ENCODE results near the gene UQCRH. TPM values are rescaled to one million over a fixed set of nuclear protein-coding genes. Genes with fewer than 3 reads are reported as not detected.
"Not testable (repeated sequence)": the region's sequence is repeated elsewhere in the genome, so short reads cannot be mapped to it uniquely, and the experiment has no call there.

Gene UQCRH
- total RNA-seq, 2 donors from 2014 or later = 375 to 400 TPM

DNA sequence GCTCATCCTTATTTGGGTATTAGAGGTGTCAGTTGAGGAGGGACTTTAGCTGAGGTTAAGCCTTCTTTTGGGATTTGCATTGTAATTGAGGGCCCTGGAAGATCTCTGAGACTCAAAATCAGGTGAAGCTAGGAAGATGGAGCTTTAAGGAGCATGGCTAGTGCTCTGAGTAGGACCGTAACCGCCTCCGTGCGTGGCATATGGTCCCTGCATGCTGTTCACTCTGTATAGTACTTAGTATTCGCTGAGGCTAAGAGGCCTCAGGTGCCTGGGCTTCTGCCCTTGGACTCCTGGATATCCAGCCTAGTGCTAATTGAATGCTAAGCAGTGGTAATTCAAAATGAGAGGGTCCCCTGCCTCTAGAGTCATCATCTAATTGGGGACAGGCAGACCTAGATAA, 59.6 kb downstream of the UQCRH start:
- H3K36me3 ChIP-seq (ENCODE audit: control insufficient read depth, insufficient read depth, low read length) = peaks cover 46% of the 10 kb centered on the region
- 93 to 100% methylated on average over 1 to 5 of the region's 5 CpGs for WGBS, 2 experiments (ENCODE audit: insufficient coverage in 1 of 2, insufficient read length in 1 of 2)
- no peaks in the 10 kb centered on the region for H3K4me1 ChIP-seq (ENCODE audit: control insufficient read depth, insufficient read depth, low read length)
- no peak overlapping the region for H3K4me3 Mint-ChIP-seq
- no peak for DNase-seq
- TF ChIP-seq, protein P1, sequence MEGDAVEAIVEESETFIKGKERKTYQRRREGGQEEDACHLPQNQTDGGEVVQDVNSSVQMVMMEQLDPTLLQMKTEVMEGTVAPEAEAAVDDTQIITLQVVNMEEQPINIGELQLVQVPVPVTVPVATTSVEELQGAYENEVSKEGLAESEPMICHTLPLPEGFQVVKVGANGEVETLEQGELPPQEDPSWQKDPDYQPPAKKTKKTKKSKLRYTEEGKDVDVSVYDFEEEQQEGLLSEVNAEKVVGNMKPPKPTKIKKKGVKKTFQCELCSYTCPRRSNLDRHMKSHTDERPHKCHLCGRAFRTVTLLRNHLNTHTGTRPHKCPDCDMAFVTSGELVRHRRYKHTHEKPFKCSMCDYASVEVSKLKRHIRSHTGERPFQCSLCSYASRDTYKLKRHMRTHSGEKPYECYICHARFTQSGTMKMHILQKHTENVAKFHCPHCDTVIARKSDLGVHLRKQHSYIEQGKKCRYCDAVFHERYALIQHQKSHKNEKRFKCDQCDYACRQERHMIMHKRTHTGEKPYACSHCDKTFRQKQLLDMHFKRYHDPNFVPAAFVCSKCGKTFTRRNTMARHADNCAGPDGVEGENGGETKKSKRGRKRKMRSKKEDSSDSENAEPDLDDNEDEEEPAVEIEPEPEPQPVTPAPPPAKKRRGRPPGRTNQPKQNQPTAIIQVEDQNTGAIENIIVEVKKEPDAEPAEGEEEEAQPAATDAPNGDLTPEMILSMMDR (conservative IDR thresholded peaks at IDR 0.05) = no peak
- no peaks in the 10 kb centered on the region for H3K9me3 Mint-ChIP-seq
- H3K4me1 Mint-ChIP-seq = peaks cover 11% of the 10 kb centered on the region
- H3K27me3 ChIP-seq (ENCODE audit: control insufficient read depth, insufficient read depth, low read length, poor library complexity, severe bottlenecking) = no peaks in the 10 kb centered on the region
- no peak overlapping the region for H3K27ac ChIP-seq (ENCODE audit: low read depth, low read length)
- no peaks in the 10 kb centered on the region for H3K27me3 Mint-ChIP-seq (ENCODE audit: insufficient read depth)
- no peak overlapping the region for H3K27ac Mint-ChIP-seq
- peaks cover 43% of the 10 kb centered on the region for H3K36me3 Mint-ChIP-seq (ENCODE audit: low read depth)
- no peak overlapping the region for H3K9ac ChIP-seq (ENCODE audit: extremely low read depth, low read length, poor library complexity, severe bottlenecking)
- H3K4me3 ChIP-seq (ENCODE audit: low read length) = no peak overlapping the region
- H3K9me3 ChIP-seq (ENCODE audit: control insufficient read depth, low read length) = no peaks in the 10 kb centered on the region

DNA sequence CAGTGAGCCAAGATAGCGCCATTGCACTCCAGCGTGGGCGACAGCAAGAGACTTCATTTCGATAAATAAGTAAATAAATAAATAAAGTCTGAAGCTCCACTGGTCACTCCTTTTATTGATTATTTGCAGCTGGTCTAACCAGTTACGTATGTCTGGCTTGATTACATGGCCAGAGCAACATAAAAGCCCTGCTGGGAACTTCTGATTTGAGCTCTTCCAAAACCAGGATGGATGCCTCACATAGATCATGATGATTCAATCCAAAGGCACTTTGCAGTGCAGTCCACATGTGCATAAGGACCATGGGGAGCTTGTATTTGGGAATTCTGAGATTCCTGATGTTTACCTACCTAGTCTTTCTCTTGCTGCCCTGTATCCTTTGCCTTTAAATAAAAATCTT, 61.1 kb downstream of the UQCRH start:
- peaks cover 15% of the 10 kb centered on the region for H3K4me1 Mint-ChIP-seq
- H3K4me3 Mint-ChIP-seq = no peak overlapping the region
- DNase-seq = no peak
- Histone ChIP-seq H3K9me3 (ENCODE audit: control insufficient read depth, low read length) (no peaks in the 10 kb centered on the region), H3K4me3 (ENCODE audit: low read length) (no peak overlapping the region), H3K4me1 (ENCODE audit: control insufficient read depth, insufficient read depth, low read length) (no peaks in the 10 kb centered on the region), H3K27me3 (ENCODE audit: control insufficient read depth, insufficient read depth, low read length, poor library complexity, severe bottlenecking) (no peaks in the 10 kb centered on the region), H3K36me3 (ENCODE audit: control insufficient read depth, insufficient read depth, low read length) (peaks cover 46% of the 10 kb centered on the region), H3K9ac (ENCODE audit: extremely low read depth, low read length, poor library complexity, severe bottlenecking) (no peak overlapping the region), H3K27ac (ENCODE audit: low read depth, low read length) (no peak overlapping the region)
- H3K27me3 Mint-ChIP-seq (ENCODE audit: insufficient read depth) = no peaks in the 10 kb centered on the region
- H3K36me3 Mint-ChIP-seq (ENCODE audit: low read depth) = peaks cover 37% of the 10 kb centered on the region
- H3K9me3 Mint-ChIP-seq = no peaks in the 10 kb centered on the region
- WGBS, 2 experiments (ENCODE audit: insufficient coverage in 1 of 2, insufficient read length in 1 of 2) = 97 to 100% methylated on average over 5 of the region's 5 CpGs
- TF ChIP-seq, protein P1 (conservative IDR thresholded peaks at IDR 0.05) = no peak
- no peak overlapping the region for H3K27ac Mint-ChIP-seq

DNA sequence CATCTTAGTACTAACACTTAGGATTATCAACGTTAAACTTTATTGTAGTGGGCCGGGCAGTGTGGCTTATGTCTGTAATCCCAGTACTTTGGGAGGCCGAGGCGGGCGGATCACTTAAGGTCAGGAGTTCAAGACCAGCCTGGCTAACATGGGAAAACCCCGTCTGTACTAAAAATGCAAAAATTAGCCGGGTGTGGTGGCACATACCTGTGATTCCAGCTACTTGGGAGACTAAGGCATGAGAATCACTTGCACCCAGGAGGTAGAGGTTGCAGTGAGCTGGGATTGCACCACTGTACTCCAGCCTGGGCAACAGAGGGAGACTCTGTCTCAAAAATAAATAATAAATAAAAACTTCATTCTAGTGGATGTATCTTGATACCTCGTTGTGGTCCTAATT, 62.3 kb downstream of the UQCRH start:
- not testable (repeated sequence) for H3K9me3 ChIP-seq (ENCODE audit: control insufficient read depth, low read length); H3K4me3 ChIP-seq (ENCODE audit: low read length); H3K9me3 Mint-ChIP-seq; H3K4me1 ChIP-seq (ENCODE audit: control insufficient read depth, insufficient read depth, low read length); H3K27me3 ChIP-seq (ENCODE audit: control insufficient read depth, insufficient read depth, low read length, poor library complexity, severe bottlenecking); H3K4me3 Mint-ChIP-seq; H3K27ac ChIP-seq (ENCODE audit: low read depth, low read length); H3K27me3 Mint-ChIP-seq (ENCODE audit: insufficient read depth); DNase-seq; H3K9ac ChIP-seq (ENCODE audit: extremely low read depth, low read length, poor library complexity, severe bottlenecking); H3K27ac Mint-ChIP-seq
- WGBS, 2 experiments (ENCODE audit: insufficient coverage in 1 of 2, insufficient read length in 1 of 2) = 96% methylated on average over 6 to 8 of the region's 8 CpGs
- Mint-ChIP-seq H3K36me3 (ENCODE audit: low read depth) (peaks cover 34% of the 10 kb centered on the region), H3K4me1 (peaks cover 18% of the 10 kb centered on the region)
- H3K36me3 ChIP-seq (ENCODE audit: control insufficient read depth, insufficient read depth, low read length) = peaks cover 40% of the 10 kb centered on the region

Other genes with a start within 250 kb of the UQCRH start
- 10 to 100 TPM; 18.4 to 19.0 TPM for gene PIK3R3, start 171.1 kb upstream of the UQCRH start, total RNA-seq
- gene TSPAN1, start 128.6 kb upstream of the UQCRH start, total RNA-seq = not detected
- gene P3R3URF, start 127.2 kb upstream of the UQCRH start, total RNA-seq = not detected
- gene POMGNT1, start 105.3 kb upstream of the UQCRH start, total RNA-seq = 100 to 1,000 TPM; 101 TPM
- 1 to 10 TPM; 3.5 to 6.0 TPM for gene LURAP1, start 100.4 kb upstream of the UQCRH start, total RNA-seq
- 10 to 100 TPM; 38.6 to 58.3 TPM for gene RAD54L, start 55.9 kb upstream of the UQCRH start, total RNA-seq
- 10 to 100 TPM; 74.2 to 88.9 TPM for gene LRRC41, start 82 bp upstream of the UQCRH start, total RNA-seq
- 10 to 100 TPM; 16.3 to 19.0 TPM for gene NSUN4, start 37.1 kb downstream of the UQCRH start, total RNA-seq
- 10 to 100 TPM; 27.1 to 56.6 TPM for gene FAAH, start 90.6 kb downstream of the UQCRH start, total RNA-seq
- gene DMBX1, start 186.1 kb downstream of the UQCRH start, total RNA-seq = 10 to 100 TPM in 1 of 2 donors, 1 to 10 TPM in 1; 5.7 to 16.6 TPM
- gene KNCN, start 247.9 kb downstream of the UQCRH start, total RNA-seq = not detected

All from endodermal cell (in vitro differentiated cells).